GM13977 (cell line): ENCODE data around the gene ACOT11.

Source experiments
- DNase-seq: peaks from one replicate; pipeline ENCODE4 v3.0.0; 2012; ENCODE audit warnings: low spot score
- in situ Hi-C: fragments of 300-500 bp; cut with MboI; formaldehyde crosslinking; loops from one replicate; pipeline ENCODE4 v1.12.0; 2022; ENCODE audit warnings: low sequenced_read_pairs, low pct_unique_long_range_greater_than_20kb, mixed read lengths, inconsistent platforms; ENCODE audit not compliant: unreplicated experiment
- TF ChIP-seq, protein P1 (sequence below): IDR thresholded peaks from 2 replicates; pipeline ENCODE4 v1.5.1; 2012; ENCODE audit warnings: mild to moderate bottlenecking, control low read depth; ENCODE audit not compliant: insufficient read depth; ENCODE audit errors: extremely low read depth, missing control alignments

Gene ACOT11

GRCh38 chr1:54594463-54594862, 46.4 kb downstream of the ACOT11 start:
- in situ Hi-C loops = no loop called here
- TF ChIP-seq, protein P1, sequence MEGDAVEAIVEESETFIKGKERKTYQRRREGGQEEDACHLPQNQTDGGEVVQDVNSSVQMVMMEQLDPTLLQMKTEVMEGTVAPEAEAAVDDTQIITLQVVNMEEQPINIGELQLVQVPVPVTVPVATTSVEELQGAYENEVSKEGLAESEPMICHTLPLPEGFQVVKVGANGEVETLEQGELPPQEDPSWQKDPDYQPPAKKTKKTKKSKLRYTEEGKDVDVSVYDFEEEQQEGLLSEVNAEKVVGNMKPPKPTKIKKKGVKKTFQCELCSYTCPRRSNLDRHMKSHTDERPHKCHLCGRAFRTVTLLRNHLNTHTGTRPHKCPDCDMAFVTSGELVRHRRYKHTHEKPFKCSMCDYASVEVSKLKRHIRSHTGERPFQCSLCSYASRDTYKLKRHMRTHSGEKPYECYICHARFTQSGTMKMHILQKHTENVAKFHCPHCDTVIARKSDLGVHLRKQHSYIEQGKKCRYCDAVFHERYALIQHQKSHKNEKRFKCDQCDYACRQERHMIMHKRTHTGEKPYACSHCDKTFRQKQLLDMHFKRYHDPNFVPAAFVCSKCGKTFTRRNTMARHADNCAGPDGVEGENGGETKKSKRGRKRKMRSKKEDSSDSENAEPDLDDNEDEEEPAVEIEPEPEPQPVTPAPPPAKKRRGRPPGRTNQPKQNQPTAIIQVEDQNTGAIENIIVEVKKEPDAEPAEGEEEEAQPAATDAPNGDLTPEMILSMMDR = no peak
- no peak for DNase-seq

- no peak for DNase-seq
- TF ChIP-seq, protein P1 = no peak
- in situ Hi-C loops = no loop called here
Measured at GRCh38 chr1:54595956-54596498, 48.0 kb downstream of the ACOT11 start.

DNA sequence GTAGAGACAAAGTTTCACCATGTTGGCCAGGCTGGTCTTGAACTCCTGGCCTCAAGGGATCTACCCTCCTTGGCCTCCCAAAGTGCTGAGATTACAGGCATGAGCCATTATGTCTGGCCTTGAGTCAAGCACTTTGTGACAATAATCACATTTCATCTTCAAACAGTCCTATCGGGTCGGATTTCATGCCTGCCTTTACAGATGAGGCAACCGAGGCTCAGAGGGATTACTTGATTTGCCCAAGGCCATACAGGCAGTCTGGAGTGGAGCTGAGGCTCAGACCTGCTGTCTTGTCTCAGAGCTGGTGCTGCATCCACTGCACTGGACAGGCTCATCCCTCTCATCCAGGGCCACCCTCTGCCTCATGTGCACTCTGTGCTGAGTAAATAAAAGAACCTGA, 48.7 kb downstream of the ACOT11 start:
- in situ Hi-C loops = no loop called here
- no peak for DNase-seq
- TF ChIP-seq, protein P1 = no peak

GRCh38 chr1:54597455-54598030, 49.5 kb downstream of the ACOT11 start:
- TF ChIP-seq, protein P1 = no peak
- in situ Hi-C loops = no loop called here
- no peak for DNase-seq

- TF ChIP-seq, protein P1 = no peak
- DNase-seq = no peak
- in situ Hi-C loops = no loop called here
Measured at GRCh38 chr1:54599211-54599823, 51.3 kb downstream of the ACOT11 start.

GRCh38 chr1:54600947-54601721, 53.1 kb downstream of the ACOT11 start:
- no peak for DNase-seq
- in situ Hi-C loops = no loop called here
- TF ChIP-seq, protein P1 = no peak
